ENCODE data around the gene XPC.

- TF ChIP-seq CTCF (IDR thresholded peaks at IDR 0.05; ENCODE audit: extremely low read depth in 1 of 2, insufficient read depth in 1 of 2, low read depth in 1 of 2, low read length in 2 of 2) (no peak), POLR2A (IDR thresholded peaks at IDR 0.05; ENCODE audit: low read depth, low read length) (no peak), POLR2AphosphoS5 (IDR thresholded peaks at IDR 0.05; ENCODE audit: insufficient read depth, low read depth, low read length) (no peak), EZH2 (IDR thresholded peaks at IDR 0.05; ENCODE audit: borderline replicate concordance, low read depth, low read length, severe bottlenecking) (no peak)
Measured at GRCh38 chr3:14097616-14098391, 80.6 kb downstream of the XPC start.

Data from endothelial cell of umbilical vein (primary cell).